Measurements from ENCODE around the gene OR52K1.
A peak's percentile ranks its signal among the peaks of the same experiment; 100 is the strongest.
"Not testable (repeated sequence)": the region's sequence is repeated elsewhere in the genome, so short reads cannot be mapped to it uniquely, and the experiment has no call there.

The OR52K1 gene

GRCh38 chr11:4491878-4492606, 9.6 kb downstream of the OR52K1 start:
- no peak for DNase-seq

- no peak for DNase-seq
Measured at GRCh38 chr11:4493480-4493818, 11.0 kb downstream of the OR52K1 start.

GRCh38 chr11:4495487-4495886, 13.0 kb downstream of the OR52K1 start:
- DNase-seq, result no peak

GRCh38 chr11:4495986-4496385, 13.5 kb downstream of the OR52K1 start:
- no peak for DNase-seq

GRCh38 chr11:4496557-4497248, 14.3 kb downstream of the OR52K1 start:
- DNase-seq, result no peak

GRCh38 chr11:4508886-4509285, 26.4 kb downstream of the OR52K1 start:
- DNase-seq, result no peak

GRCh38 chr11:4511282-4512245, 29.1 kb downstream of the OR52K1 start:
- DNase-seq, result no peak

- no peak for DNase-seq
Measured at GRCh38 chr11:4514196-4514595, 31.8 kb downstream of the OR52K1 start.

- no peak for DNase-seq
Measured at GRCh38 chr11:4522339-4522738, 39.9 kb downstream of the OR52K1 start.

GRCh38 chr11:4522752-4523151, 40.3 kb downstream of the OR52K1 start:
- no peak for DNase-seq

- no peak for DNase-seq
Measured at GRCh38 chr11:4523666-4524065, 41.2 kb downstream of the OR52K1 start.

GRCh38 chr11:4527926-4528325, 45.5 kb downstream of the OR52K1 start:
- no peak for DNase-seq

GRCh38 chr11:4531686-4532085, 49.2 kb downstream of the OR52K1 start:
- not testable (repeated sequence) for DNase-seq

GRCh38 chr11:4539603-4540219, 57.3 kb downstream of the OR52K1 start:
- DNase-seq, result peak; percentile 18

- DNase-seq, result no peak
Measured at GRCh38 chr11:4541071-4541470, 58.6 kb downstream of the OR52K1 start.

Measured in fibroblast of skin of abdomen (primary cell).